Kidney (tissue), 14 donors: Measurements from ENCODE around the gene CUBN. TPM values are rescaled to one million over a fixed set of nuclear protein-coding genes. Genes with fewer than 3 reads are reported as not detected.

ENCODE experiments used
- DNase-seq, 5 donors: peaks; one replicate each; pipeline ENCODE4 v3.0.0-alpha.2; 2013 to 2020
- FAIRE-seq: peaks from 2 replicates; lab custom pipeline; 2012; peaks lifted over from hg19 to GRCh38; lab: Jason Lieb, UNC
- H3K27ac ChIP-seq, 2 donors: one replicate each; pipeline ENCODE4 v1.7.0; 2013; ENCODE audit warnings: low read depth in 2 of 2, low read length in 2 of 2, inconsistent platforms in 1 of 2
- H3K27me3 ChIP-seq: one replicate; pipeline ENCODE4 v1.7.1; 2013; ENCODE audit warnings: low read length, inconsistent platforms; ENCODE audit not compliant: control insufficient read depth, insufficient read depth
- H3K36me3 ChIP-seq, 3 donors: one replicate each; pipeline versions ENCODE4 v1.7.0 to v1.7.1; 2013; ENCODE audit warnings: low read length in 3 of 3, control low read depth in 1 of 3, inconsistent platforms in 1 of 3; ENCODE audit not compliant: insufficient read depth in 3 of 3, control insufficient read depth in 2 of 3
- H3K4me1 ChIP-seq, 3 donors: one replicate each; pipeline versions ENCODE4 v1.7.0 to v1.7.1; 2013; ENCODE audit warnings: low read length in 3 of 3, inconsistent platforms in 1 of 3, low read depth in 1 of 3; ENCODE audit not compliant: control insufficient read depth in 2 of 3, insufficient read depth in 2 of 3
- H3K4me3 ChIP-seq, 3 donors: one replicate each; pipeline versions ENCODE4 v1.7.0 to v1.8.1; 2013; ENCODE audit warnings: low read length in 3 of 3, control low read depth in 1 of 3, inconsistent platforms in 1 of 3
- H3K9ac ChIP-seq, 3 donors: one replicate each; pipeline versions ENCODE4 v1.7.0 to v1.7.1; 2013; ENCODE audit warnings: low read length in 3 of 3, control low read depth in 1 of 3, inconsistent platforms in 1 of 3
- H3K9me3 ChIP-seq, 3 donors: one replicate each; pipeline versions ENCODE4 v1.7.0 to v1.7.1; 2013; ENCODE audit warnings: low read length in 3 of 3, control low read depth in 1 of 3, inconsistent platforms in 1 of 3; ENCODE audit not compliant: control insufficient read depth in 2 of 3, insufficient read depth in 1 of 3
- CTCF ChIP-seq: IDR thresholded peaks from 3 replicates; pipeline ENCODE4 v1.5.1; 2012; ENCODE audit warnings: mild to moderate bottlenecking, moderate library complexity, borderline replicate concordance; ENCODE audit not compliant: insufficient read depth; ENCODE audit errors: extremely low read depth
- intact Hi-C: fragments of 100-400 bp; cut with DNase I; formaldehyde crosslinking; loops from one replicate; pipeline ENCODE4 v1.11.1; 2022
- polyA plus RNA-seq: library from polyadenylated mRNA; stranded (reverse); fragments of 350-450 nt; fragmentation: Illumina TruSeq; extraction: RNeasy Lipid Tissue Mini Kit (QIAGEN cat#74804); gene quantifications from one replicate; pipeline ENCODE4 v1.2.3, GENCODE V29; 2014; ENCODE audit warnings: low read depth, low replicate concordance; ENCODE audit not compliant: insufficient read depth
- total RNA-seq: library from RNA; stranded (reverse); fragmentation: NEBNext Ultra II Directional; extraction: Animal tissue kit (Norgen Biotek cat#: 25700); gene quantifications from one replicate; pipeline ENCODE4 v1.2.1, GENCODE V29; 2021
- donor health status: control.
- donor health status: control.
- donor health status: control.
- donor health status: control.
- donor health status: control.
- donor health status: DM: yes; HTN: yes; CAD: no.
- donor health status: Normal renal cell carcinoma (clear cell type).

Gene CUBN
- total and polyA plus RNA-seq, 2 donors from 2014 or later = 14.8 to 31.6 TPM

- no peak overlapping the region for H3K27ac ChIP-seq
- H3K27me3 ChIP-seq = no peaks in the 10 kb centered on the region
- TF ChIP-seq CTCF = no peak
- intact Hi-C loops = no loop called here
- H3K9me3 ChIP-seq = no peaks in the 10 kb centered on the region
- peaks cover 0 to 32% (median 2%) of the 10 kb centered on the region in 3 donors for H3K36me3 ChIP-seq
- FAIRE-seq (no peak), DNase-seq (no peak)
- H3K4me1 ChIP-seq = no peaks in the 10 kb centered on the region
- H3K4me3 ChIP-seq = no peak overlapping the region
- no peak overlapping the region for H3K9ac ChIP-seq
Observed at GRCh38 chr10:16923309-16923708, 206.3 kb downstream of the CUBN start.

GRCh38 chr10:16919121-16919982, 210.3 kb downstream of the CUBN start:
- peak; percentile 21 for FAIRE-seq

GRCh38 chr10:16916496-16916895, 213.1 kb downstream of the CUBN start:
- FAIRE-seq = no peak
- no peaks in the 10 kb centered on the region for H3K27me3 ChIP-seq
- intact Hi-C loops = no loop called here

More at GRCh38 chr10:16919121-16919982, 210.3 kb downstream of the CUBN start:
- no peaks in the 10 kb centered on the region for H3K4me1 ChIP-seq
- intact Hi-C loops = no loop called here
- H3K27me3 ChIP-seq = no peaks in the 10 kb centered on the region
- DNase-seq = peak in 2 of 5 donors; percentile 14 to 43
- H3K36me3 ChIP-seq = peaks cover 0 to 38% (median 7%) of the 10 kb centered on the region in 3 donors
- no peak for TF ChIP-seq CTCF
- H3K9me3 ChIP-seq = no peaks in the 10 kb centered on the region
- no peak overlapping the region for H3K4me3 ChIP-seq
- H3K9ac ChIP-seq = no peak overlapping the region
- no peak overlapping the region for H3K27ac ChIP-seq

More at GRCh38 chr10:16916496-16916895, 213.1 kb downstream of the CUBN start:
- Histone ChIP-seq H3K27ac (no peak overlapping the region), H3K4me3 (no peak overlapping the region), H3K4me1 (no peaks in the 10 kb centered on the region), H3K9me3 (no peaks in the 10 kb centered on the region), H3K9ac (no peak overlapping the region), H3K36me3 (peaks cover 0 to 42% (median 7%) of the 10 kb centered on the region in 3 donors)
- TF ChIP-seq CTCF = no peak
- DNase-seq = no peak
